Left ventricle myocardium inferior (tissue), 1 donor: ENCODE measurements around the gene LANCL3. TPM values are rescaled to one million over a fixed set of nuclear protein-coding genes. Genes with fewer than 3 reads are reported as not detected.
A peak's percentile ranks its signal among the peaks of the same experiment; 100 is the strongest.
"Not testable (repeated sequence)": the region's sequence is repeated elsewhere in the genome, so short reads cannot be mapped to it uniquely, and the experiment has no call there.

Experiments used
- DNase-seq: peaks from one replicate; pipeline ENCODE4 v3.0.0-alpha.2; 2020
- H3K27ac ChIP-seq: fragments of 200-600 bp; replicated peaks from 2 replicates; pipeline ENCODE4 v1.8.0; 2021
- H3K27me3 ChIP-seq: fragments of 200-600 bp; 2 replicates; pipeline ENCODE4 v1.8.0; 2021; ENCODE audit warnings: low read depth
- H3K36me3 ChIP-seq: fragments of 200-600 bp; 2 replicates; pipeline ENCODE4 v1.8.0; 2021
- H3K4me1 ChIP-seq: fragments of 200-600 bp; 2 replicates; pipeline ENCODE4 v1.8.0; 2021
- H3K4me3 ChIP-seq: fragments of 200-600 bp; 2 replicates; pipeline ENCODE4 v1.8.0; 2021; ENCODE audit warnings: mild to moderate bottlenecking, moderate library complexity
- H3K9me3 ChIP-seq: fragments of 200-600 bp; replicated peaks from 2 replicates; pipeline ENCODE4 v1.8.0; 2021
- intact Hi-C: fragments of 100-400 bp; cut with micrococcal nuclease; formaldehyde crosslinking; loops from one replicate; pipeline ENCODE4 v1.11.0; 2022
- long read RNA-seq: library from polyadenylated mRNA; unstranded; transcript quantifications from one replicate; pipeline ENCODE4 v2.0.0, GENCODE V29; 2021
- total RNA-seq: library from RNA; stranded (reverse); fragmentation: NEBNext Ultra II Directional; extraction: Animal tissue kit (Norgen Biotek cat#: 25700); gene quantifications from one replicate; pipeline ENCODE4 v1.2.1, GENCODE V29; 2021
- TF ChIP-seq, protein P1 (sequence below): fragments of 200-600 bp; IDR thresholded peaks from 2 replicates; pipeline ENCODE4 v1.8.0; 2021; ENCODE audit warnings: antibody characterized with exemption, mild to moderate bottlenecking, borderline replicate concordance
- donor health status: DM: no; HTN: yes; CAD: no; lungs with severe emphysema.

Gene LANCL3
- 0.27 TPM for total RNA-seq
- long read RNA-seq = 0 reads

- intact Hi-C loops, H3K4me1 ChIP-seq, H3K27ac ChIP-seq, H3K36me3 ChIP-seq, H3K9me3 ChIP-seq, H3K27me3 ChIP-seq: not testable (repeated sequence)
- peak; percentile 16 for DNase-seq
- H3K4me3 ChIP-seq = peak within 1 kb of the TSS; percentile 59
These were observed at the start of gene LANCL3 for GRCh38 chrX:37571426-37572107. LANCL3 (plus strand) TSS chrX:37571661; CDS start chrX:37571871, 210 bp downstream.

DNA sequence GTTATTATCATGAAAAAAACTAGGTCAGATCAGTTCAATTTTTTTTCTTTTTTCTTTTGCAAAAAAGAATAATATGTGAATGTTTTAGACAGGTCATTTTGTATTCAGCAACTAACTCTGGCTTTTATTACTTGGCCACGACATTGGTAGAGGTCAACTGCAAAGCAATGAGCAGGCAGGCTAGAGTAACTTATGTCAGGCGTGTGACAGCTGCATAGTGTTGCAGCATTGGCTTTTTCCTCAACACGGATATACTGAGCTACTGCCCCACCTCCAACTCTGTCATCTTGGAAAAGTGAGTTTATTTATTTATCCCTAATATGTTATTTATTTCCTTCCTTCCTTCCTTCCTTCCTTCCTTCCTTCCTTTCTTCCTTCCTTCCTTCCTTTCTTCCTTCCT is 47.8 kb upstream of the LANCL3 start:
- DNase-seq, H3K27me3 ChIP-seq, H3K4me3 ChIP-seq, H3K9me3 ChIP-seq, intact Hi-C loops, H3K4me1 ChIP-seq, H3K36me3 ChIP-seq: not testable (repeated sequence)
- H3K27ac ChIP-seq = peak overlapping the region; percentile 8

DNA sequence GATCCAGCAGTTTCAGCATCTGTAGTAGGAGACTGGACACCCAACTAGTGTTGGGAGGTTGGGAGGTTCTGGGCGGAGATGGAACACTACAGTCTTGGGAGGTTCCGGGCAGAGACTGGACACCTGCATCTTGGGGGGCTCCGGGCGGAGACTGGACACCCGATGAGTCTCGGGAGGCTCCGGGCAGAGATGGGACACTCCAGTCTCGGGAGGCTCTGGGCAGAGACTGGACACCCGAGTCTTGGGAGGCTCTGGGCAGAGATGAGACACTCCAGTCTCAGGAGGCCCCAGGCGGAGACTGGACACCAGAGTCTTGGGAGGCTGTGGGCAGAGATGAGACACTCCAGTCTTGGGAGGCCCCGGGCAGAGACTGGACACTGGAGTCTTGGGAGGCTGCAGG is 29.5 kb upstream of the LANCL3 start:
- Histone ChIP-seq H3K27me3 (no peaks in the 10 kb centered on the region), H3K36me3 (no peaks in the 10 kb centered on the region), H3K27ac (no peak overlapping the region), H3K4me3 (no peak overlapping the region), H3K9me3 (no peaks in the 10 kb centered on the region), H3K4me1 (no peaks in the 10 kb centered on the region)
- TF ChIP-seq, protein P1, sequence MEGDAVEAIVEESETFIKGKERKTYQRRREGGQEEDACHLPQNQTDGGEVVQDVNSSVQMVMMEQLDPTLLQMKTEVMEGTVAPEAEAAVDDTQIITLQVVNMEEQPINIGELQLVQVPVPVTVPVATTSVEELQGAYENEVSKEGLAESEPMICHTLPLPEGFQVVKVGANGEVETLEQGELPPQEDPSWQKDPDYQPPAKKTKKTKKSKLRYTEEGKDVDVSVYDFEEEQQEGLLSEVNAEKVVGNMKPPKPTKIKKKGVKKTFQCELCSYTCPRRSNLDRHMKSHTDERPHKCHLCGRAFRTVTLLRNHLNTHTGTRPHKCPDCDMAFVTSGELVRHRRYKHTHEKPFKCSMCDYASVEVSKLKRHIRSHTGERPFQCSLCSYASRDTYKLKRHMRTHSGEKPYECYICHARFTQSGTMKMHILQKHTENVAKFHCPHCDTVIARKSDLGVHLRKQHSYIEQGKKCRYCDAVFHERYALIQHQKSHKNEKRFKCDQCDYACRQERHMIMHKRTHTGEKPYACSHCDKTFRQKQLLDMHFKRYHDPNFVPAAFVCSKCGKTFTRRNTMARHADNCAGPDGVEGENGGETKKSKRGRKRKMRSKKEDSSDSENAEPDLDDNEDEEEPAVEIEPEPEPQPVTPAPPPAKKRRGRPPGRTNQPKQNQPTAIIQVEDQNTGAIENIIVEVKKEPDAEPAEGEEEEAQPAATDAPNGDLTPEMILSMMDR = no peak
- intact Hi-C loops = no loop called here
- no peak for DNase-seq

DNA sequence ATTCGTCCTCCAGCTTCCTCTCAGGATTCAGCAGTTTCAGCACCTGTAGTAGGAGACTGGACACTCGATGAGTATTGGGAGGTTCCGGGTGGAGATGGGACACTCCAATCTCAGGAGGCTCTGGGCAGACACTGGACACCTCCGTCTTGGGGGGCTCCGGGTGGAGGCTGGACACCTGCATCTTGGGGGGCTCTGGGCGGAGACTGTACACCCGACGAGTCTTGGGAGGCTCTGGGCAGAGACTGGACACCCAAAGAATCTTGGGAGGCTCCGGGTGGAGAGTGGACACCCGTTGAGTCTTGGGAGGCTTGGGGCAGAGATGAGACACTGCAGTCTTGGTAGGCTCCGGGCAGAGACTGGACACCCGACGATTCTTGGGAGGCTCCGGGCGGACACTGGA is 28.7 kb upstream of the LANCL3 start:
- Histone ChIP-seq H3K4me3 (no peak overlapping the region), H3K36me3 (no peaks in the 10 kb centered on the region), H3K27ac (no peak overlapping the region), H3K9me3 (no peaks in the 10 kb centered on the region), H3K27me3 (no peaks in the 10 kb centered on the region), H3K4me1 (no peaks in the 10 kb centered on the region)
- TF ChIP-seq, protein P1 = no peak
- intact Hi-C loops = no loop called here
- DNase-seq = no peak

GRCh38 chrX:37543324-37543723 is 28.1 kb upstream of the LANCL3 start:
- no peaks in the 10 kb centered on the region for H3K36me3 ChIP-seq
- H3K9me3 ChIP-seq = no peaks in the 10 kb centered on the region
- H3K4me3 ChIP-seq = no peak overlapping the region
- H3K27me3 ChIP-seq = no peaks in the 10 kb centered on the region
- H3K4me1 ChIP-seq = no peaks in the 10 kb centered on the region
- TF ChIP-seq, protein P1 = no peak
- H3K27ac ChIP-seq = no peak overlapping the region
- DNase-seq = no peak
- intact Hi-C loops = no loop called here

- intact Hi-C loops, H3K9me3 ChIP-seq: not testable (repeated sequence)
These were observed 26.9 kb upstream of the LANCL3 start for GRCh38 chrX:37544531-37544930.

GRCh38 chrX:37545066-37545465 is 26.4 kb upstream of the LANCL3 start:
- H3K27ac ChIP-seq = no peak overlapping the region
- no peaks in the 10 kb centered on the region for H3K27me3 ChIP-seq
- H3K36me3 ChIP-seq = no peaks in the 10 kb centered on the region
- TF ChIP-seq, protein P1 = no peak
- H3K4me1 ChIP-seq = no peaks in the 10 kb centered on the region
- no peaks in the 10 kb centered on the region for H3K9me3 ChIP-seq
- intact Hi-C loops = no loop called here
- H3K4me3 ChIP-seq = no peak overlapping the region
- DNase-seq = no peak

More at GRCh38 chrX:37544531-37544930, 26.9 kb upstream of the LANCL3 start:
- H3K27me3 ChIP-seq, H3K36me3 ChIP-seq, H3K4me1 ChIP-seq, H3K27ac ChIP-seq, H3K4me3 ChIP-seq, DNase-seq: not testable (repeated sequence)

GRCh38 chrX:37549619-37550018 is 21.8 kb upstream of the LANCL3 start:
- DNase-seq, H3K9me3 ChIP-seq, H3K4me3 ChIP-seq, H3K4me1 ChIP-seq, intact Hi-C loops, H3K27ac ChIP-seq, H3K27me3 ChIP-seq, H3K36me3 ChIP-seq: not testable (repeated sequence)
